ENCODE data around the gene JAKMIP2.
"Not testable (repeated sequence)": the region's sequence is repeated elsewhere in the genome, so short reads cannot be mapped to it uniquely, and the experiment has no call there.

DNA sequence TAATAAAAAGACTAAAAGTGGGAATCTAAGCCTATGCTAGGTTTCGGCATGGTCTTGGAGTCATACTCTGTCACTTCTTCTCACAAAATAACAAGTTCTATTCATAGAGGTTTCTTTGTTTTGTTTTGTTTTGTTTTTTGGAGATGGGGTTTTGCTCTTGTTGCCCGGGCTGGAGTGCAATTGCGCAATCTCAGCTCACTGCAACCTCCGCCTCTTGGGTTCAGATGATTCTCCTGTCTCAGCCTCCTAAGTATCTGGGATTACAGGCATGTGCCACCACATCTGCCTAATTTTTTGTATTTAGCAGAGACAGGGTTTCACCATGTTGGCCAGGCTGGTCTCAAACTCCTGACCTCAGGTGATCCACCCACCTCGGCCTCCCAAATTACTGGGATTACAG, 147.1 kb downstream of the JAKMIP2 start:
- TF ChIP-seq CTCF (IDR thresholded peaks at IDR 0.05 in 2 of 3, conservative IDR thresholded peaks at IDR 0.05 in 1 of 3; ENCODE audit: borderline replicate concordance in 1 of 3, insufficient read depth in 1 of 3, low read depth in 2 of 3, low read length in 2 of 3); POLR2A (IDR thresholded peaks at IDR 0.05; ENCODE audit: borderline replicate concordance, extremely low read depth, insufficient read depth, insufficient read length); EZH2phosphoT487 (IDR thresholded peaks at IDR 0.05; ENCODE audit: borderline replicate concordance); POLR2AphosphoS5 (IDR thresholded peaks at IDR 0.05; ENCODE audit: low read depth, low read length); CEBPB (IDR thresholded peaks at IDR 0.05; ENCODE audit: low read depth); EZH2 (IDR thresholded peaks at IDR 0.05); YY1 (IDR thresholded peaks at IDR 0.05; ENCODE audit: extremely low read depth, insufficient replicate concordance, low read depth, low read length); TCF7L2 (IDR thresholded peaks at IDR 0.05; ENCODE audit: borderline replicate concordance, extremely low read depth, insufficient read depth, insufficient read length); SIN3A (IDR thresholded peaks at IDR 0.05; ENCODE audit: low read depth): not testable (repeated sequence)
- TF ChIP-seq, protein P1, sequence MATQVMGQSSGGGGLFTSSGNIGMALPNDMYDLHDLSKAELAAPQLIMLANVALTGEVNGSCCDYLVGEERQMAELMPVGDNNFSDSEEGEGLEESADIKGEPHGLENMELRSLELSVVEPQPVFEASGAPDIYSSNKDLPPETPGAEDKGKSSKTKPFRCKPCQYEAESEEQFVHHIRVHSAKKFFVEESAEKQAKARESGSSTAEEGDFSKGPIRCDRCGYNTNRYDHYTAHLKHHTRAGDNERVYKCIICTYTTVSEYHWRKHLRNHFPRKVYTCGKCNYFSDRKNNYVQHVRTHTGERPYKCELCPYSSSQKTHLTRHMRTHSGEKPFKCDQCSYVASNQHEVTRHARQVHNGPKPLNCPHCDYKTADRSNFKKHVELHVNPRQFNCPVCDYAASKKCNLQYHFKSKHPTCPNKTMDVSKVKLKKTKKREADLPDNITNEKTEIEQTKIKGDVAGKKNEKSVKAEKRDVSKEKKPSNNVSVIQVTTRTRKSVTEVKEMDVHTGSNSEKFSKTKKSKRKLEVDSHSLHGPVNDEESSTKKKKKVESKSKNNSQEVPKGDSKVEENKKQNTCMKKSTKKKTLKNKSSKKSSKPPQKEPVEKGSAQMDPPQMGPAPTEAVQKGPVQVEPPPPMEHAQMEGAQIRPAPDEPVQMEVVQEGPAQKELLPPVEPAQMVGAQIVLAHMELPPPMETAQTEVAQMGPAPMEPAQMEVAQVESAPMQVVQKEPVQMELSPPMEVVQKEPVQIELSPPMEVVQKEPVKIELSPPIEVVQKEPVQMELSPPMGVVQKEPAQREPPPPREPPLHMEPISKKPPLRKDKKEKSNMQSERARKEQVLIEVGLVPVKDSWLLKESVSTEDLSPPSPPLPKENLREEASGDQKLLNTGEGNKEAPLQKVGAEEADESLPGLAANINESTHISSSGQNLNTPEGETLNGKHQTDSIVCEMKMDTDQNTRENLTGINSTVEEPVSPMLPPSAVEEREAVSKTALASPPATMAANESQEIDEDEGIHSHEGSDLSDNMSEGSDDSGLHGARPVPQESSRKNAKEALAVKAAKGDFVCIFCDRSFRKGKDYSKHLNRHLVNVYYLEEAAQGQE (IDR thresholded peaks at IDR 0.05; ENCODE audit: low read depth), result not testable (repeated sequence)

Data from HCT116 (cell line).